IPS-18a (cell line): Measurements from ENCODE around the gene DEDD2.
A peak's percentile ranks its signal among the peaks of the same experiment; 100 is the strongest.

ENCODE experiments used
- H3K27ac ChIP-seq: one replicate; pipeline ENCODE4 v1.5.1; 2013; ENCODE audit warnings: low read length
- H3K27me3 ChIP-seq: one replicate; pipeline ENCODE4 v1.6.1; 2013; ENCODE audit warnings: mild to moderate bottlenecking, low read length; ENCODE audit not compliant: control insufficient read depth, insufficient read depth
- H3K36me3 ChIP-seq: one replicate; pipeline ENCODE4 v1.6.1; 2013; ENCODE audit warnings: low read depth, low read length; ENCODE audit not compliant: control insufficient read depth
- H3K4me1 ChIP-seq: one replicate; pipeline ENCODE4 v1.6.1; 2013; ENCODE audit warnings: low read depth, low read length; ENCODE audit not compliant: control insufficient read depth
- H3K4me3 ChIP-seq: one replicate; pipeline ENCODE4 v1.5.1; 2013; ENCODE audit warnings: low read length
- H3K9ac ChIP-seq: one replicate; pipeline ENCODE4 v1.6.1; 2013; ENCODE audit warnings: mild to moderate bottlenecking, low read length, moderate library complexity
- H3K9me3 ChIP-seq: one replicate; pipeline ENCODE4 v1.6.1; 2013; ENCODE audit warnings: low read depth, low read length; ENCODE audit not compliant: control insufficient read depth

The DEDD2 gene

DNA sequence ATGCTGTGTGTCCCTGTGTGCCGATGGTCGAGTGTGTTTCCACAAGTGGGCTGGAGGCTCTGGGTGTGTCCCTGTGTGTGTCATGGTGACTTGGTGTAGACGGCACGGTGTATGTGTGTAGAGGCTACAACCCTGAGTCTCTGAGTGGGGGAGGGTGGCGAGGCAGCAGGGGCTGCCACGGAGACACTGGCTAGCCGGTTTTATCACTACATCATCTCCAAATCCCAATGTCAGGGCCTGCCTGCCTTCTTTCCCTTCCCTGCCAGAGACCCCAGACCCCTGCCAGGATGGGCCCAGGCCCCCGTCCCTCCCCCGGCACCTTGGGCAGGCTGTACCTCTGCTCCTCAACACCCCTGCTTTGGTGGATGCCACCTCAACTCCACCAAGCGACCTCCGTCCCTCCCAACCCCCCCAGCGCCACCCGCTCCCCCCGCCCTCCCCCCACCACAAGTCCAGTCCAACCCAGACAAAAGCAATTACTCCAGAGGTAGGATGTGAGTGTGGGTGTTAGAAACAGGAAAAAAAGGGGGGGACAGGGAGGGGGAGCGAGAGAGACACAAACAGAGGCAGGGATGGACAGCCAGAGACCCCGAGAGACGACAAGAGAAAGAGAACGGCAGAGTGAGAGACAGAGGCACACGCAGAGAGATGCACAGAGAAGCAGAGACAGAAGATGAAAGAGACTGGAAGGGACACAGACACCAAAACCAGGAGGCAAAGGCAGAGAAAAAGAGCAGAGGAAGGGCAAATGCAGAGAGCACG is 63.6 kb downstream of the DEDD2 start:
- Histone ChIP-seq H3K36me3 (no peaks in the 10 kb centered on the region), H3K9ac (no peak overlapping the region), H3K4me3 (no peak overlapping the region), H3K27ac (no peak overlapping the region), H3K27me3 (peaks cover 30% of the 10 kb centered on the region), H3K4me1 (peaks cover 37% of the 10 kb centered on the region), H3K9me3 (no peaks in the 10 kb centered on the region)

DNA sequence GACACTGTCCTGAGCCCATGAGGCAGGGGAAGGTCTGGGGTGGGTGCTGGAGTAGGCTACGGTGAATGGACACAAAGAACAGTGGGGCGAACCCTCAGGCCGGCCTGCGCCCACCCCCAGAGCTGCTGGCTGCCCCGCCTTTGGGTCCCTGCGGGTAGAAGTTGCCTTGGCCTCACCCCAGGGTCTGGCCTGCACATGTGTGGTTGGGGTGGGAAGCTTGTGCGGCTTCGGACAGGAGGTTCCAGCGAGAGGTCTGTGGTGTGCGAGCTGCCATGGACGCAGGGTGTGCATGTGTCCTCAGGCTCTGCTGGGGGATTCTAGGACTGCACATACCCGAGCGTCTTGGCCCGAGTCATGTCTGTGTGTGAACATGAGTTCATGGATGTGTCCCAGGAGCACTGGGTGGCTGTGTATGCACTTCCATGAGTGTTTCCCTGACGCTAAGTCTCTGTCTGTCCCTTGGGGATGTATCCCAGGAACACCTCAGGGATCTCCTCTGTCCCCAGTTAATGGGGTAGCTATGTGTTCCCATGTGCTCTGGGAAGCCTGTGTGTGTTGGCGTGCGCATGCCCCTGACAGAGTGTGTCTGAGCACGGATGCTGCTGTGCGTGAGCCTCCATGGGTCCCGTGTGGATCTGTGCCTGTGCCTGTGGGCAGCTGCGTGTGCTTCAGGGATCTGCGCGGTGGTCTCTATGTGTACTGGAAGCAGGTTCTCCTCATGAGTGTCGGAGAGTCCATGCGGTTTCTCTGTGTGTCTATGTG is 64.4 kb downstream of the DEDD2 start:
- Histone ChIP-seq H3K4me1 (peaks cover 37% of the 10 kb centered on the region), H3K9ac (no peak overlapping the region), H3K4me3 (no peak overlapping the region), H3K36me3 (no peaks in the 10 kb centered on the region), H3K27ac (no peak overlapping the region), H3K9me3 (no peaks in the 10 kb centered on the region), H3K27me3 (peaks cover 30% of the 10 kb centered on the region)

DNA sequence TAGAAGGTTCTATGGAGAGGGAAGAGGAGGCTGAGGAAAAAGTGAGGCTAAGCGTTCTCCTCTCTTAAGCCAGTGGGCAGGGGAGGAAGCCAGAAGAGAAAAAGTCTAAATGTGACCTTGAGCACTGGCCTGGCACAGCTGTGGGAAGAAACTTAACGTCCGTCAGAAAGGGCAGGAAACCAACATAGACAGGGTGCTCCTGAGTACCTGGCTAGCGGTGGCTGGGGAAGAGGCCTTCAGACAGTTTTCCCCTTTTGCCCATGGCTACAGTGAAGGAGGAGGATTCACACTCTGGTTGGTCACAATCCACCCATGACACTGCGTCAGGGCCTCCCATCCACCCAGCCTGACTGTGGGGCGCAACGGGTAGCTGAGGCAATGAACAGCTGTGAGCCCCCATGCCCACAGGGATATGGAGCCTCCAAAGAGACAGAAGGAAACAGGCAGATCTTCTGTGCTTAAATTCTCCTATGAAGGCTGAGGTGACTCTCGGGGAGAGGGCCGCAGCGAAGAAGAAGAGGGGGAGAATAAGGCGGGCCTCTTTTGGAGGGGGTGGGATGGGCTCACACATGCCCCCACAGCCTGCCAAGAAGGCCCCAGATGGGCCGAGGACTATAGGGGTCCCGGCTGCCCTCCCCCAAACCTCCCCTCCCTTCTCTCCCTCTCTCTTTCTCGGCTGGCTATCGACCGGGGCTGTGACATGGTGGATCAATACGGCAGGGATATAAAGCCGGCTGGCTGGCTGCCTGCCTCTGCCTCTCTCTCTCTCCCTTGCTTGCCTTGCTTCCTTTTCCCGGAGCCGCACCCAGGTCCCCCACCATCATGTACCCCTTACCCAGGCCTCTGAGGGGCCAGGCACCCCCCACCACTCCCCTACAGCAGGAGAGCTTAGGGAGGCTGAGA is 65.4 kb downstream of the DEDD2 start:
- Histone ChIP-seq H3K4me3 (no peak overlapping the region), H3K36me3 (no peaks in the 10 kb centered on the region), H3K27ac (no peak overlapping the region), H3K9ac (peak overlapping the region; percentile 8), H3K4me1 (peaks cover 37% of the 10 kb centered on the region), H3K27me3 (peaks cover 30% of the 10 kb centered on the region), H3K9me3 (no peaks in the 10 kb centered on the region)

- H3K9me3 ChIP-seq = no peaks in the 10 kb centered on the region
- peaks cover 35% of the 10 kb centered on the region for H3K4me1 ChIP-seq
- H3K4me3 ChIP-seq = no peak overlapping the region
- H3K27ac ChIP-seq = no peak overlapping the region
- H3K9ac ChIP-seq = peak overlapping the region; percentile 8
- H3K36me3 ChIP-seq = no peaks in the 10 kb centered on the region
- H3K27me3 ChIP-seq = peaks cover 33% of the 10 kb centered on the region
Observed at GRCh38 chr19:42150911-42151361, 66.5 kb downstream of the DEDD2 start.

DNA sequence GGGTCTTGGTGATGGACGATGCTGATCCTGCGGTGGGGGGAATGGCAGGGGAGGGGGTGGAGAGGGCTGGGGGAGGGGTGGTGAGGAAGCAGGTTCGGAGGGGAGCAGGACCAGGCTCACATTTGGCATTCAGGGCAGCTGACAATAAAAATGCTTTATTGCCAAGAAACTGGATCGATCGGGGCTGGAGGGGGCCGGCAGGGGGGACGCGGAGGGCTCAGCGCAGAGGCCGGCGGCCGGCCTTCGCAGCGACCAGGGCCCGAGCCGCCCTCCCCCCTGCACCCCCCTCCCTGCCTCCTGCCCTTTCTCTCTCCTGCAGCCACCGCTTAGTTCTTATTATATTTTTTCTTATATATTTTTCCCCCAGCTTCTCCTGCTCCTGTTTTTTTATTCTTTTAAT is 67.1 kb downstream of the DEDD2 start:
- Histone ChIP-seq H3K4me1 (peaks cover 29% of the 10 kb centered on the region), H3K9me3 (no peaks in the 10 kb centered on the region), H3K27ac (no peak overlapping the region), H3K9ac (no peak overlapping the region), H3K4me3 (no peak overlapping the region), H3K36me3 (no peaks in the 10 kb centered on the region), H3K27me3 (peaks cover 28% of the 10 kb centered on the region)

GRCh38 chr19:42149447-42150202 is 67.9 kb downstream of the DEDD2 start:
- peaks cover 21% of the 10 kb centered on the region for H3K27me3 ChIP-seq
- no peaks in the 10 kb centered on the region for H3K36me3 ChIP-seq
- H3K27ac ChIP-seq = no peak overlapping the region
- no peaks in the 10 kb centered on the region for H3K9me3 ChIP-seq
- H3K4me1 ChIP-seq = peaks cover 22% of the 10 kb centered on the region
- H3K4me3 ChIP-seq = no peak overlapping the region
- H3K9ac ChIP-seq = no peak overlapping the region
